CD4-positive, alpha-beta T cell treated with Interleukin-10 for 1 hour (primary cell): ENCODE data around the gene ACVRL1.

Experiments used
- DNase-seq: peaks from one replicate; pipeline ENCODE4 v3.0.0-alpha.2; 2020

The ACVRL1 gene

GRCh38 chr12:51907083-51907855 is at the start of gene ACVRL1:
Gene ACVRL1, plus strand, starts transcription at chr12:51907504. Its CDS starts 4,971 bp downstream, at chr12:51912475.
- DNase-seq: no peak

- DNase-seq: no peak
These were observed 46.3 kb upstream of the ACVRL1 start for GRCh38 chr12:51860986-51861385.

- no peak for DNase-seq
These were observed 44.4 kb upstream of the ACVRL1 start for GRCh38 chr12:51862947-51863346.

GRCh38 chr12:51863363-51863932 is 43.9 kb upstream of the ACVRL1 start:
- DNase-seq: no peak

GRCh38 chr12:51863933-51864832 is 43.1 kb upstream of the ACVRL1 start:
- DNase-seq: no peak

- no peak for DNase-seq
These were observed 42.3 kb upstream of the ACVRL1 start for GRCh38 chr12:51864833-51865670.

- no peak for DNase-seq
These were observed 41.5 kb upstream of the ACVRL1 start for GRCh38 chr12:51865757-51866270.

GRCh38 chr12:51866324-51866723 is 41.0 kb upstream of the ACVRL1 start:
- DNase-seq: no peak

- no peak for DNase-seq
These were observed 40.5 kb upstream of the ACVRL1 start for GRCh38 chr12:51866762-51867161.

GRCh38 chr12:51867371-51867770 is 39.9 kb upstream of the ACVRL1 start:
- DNase-seq: no peak

- no peak for DNase-seq
These were observed 39.4 kb upstream of the ACVRL1 start for GRCh38 chr12:51867796-51868428.

- no peak for DNase-seq
These were observed 38.3 kb upstream of the ACVRL1 start for GRCh38 chr12:51868821-51869495.

- DNase-seq: no peak
These were observed 37.8 kb upstream of the ACVRL1 start for GRCh38 chr12:51869496-51869865.

- DNase-seq: no peak
These were observed 37.4 kb upstream of the ACVRL1 start for GRCh38 chr12:51869931-51870330.

GRCh38 chr12:51870504-51870903 is 36.8 kb upstream of the ACVRL1 start:
- no peak for DNase-seq

GRCh38 chr12:51871126-51871525 is 36.2 kb upstream of the ACVRL1 start:
- no peak for DNase-seq

GRCh38 chr12:51871918-51872688 is 35.2 kb upstream of the ACVRL1 start:
- DNase-seq: no peak

GRCh38 chr12:51872689-51872981 is 34.7 kb upstream of the ACVRL1 start:
- DNase-seq: no peak

- no peak for DNase-seq
These were observed 33.9 kb upstream of the ACVRL1 start for GRCh38 chr12:51873251-51873994.

- no peak for DNase-seq
These were observed 33.3 kb upstream of the ACVRL1 start for GRCh38 chr12:51874000-51874399.
